Measurements from ENCODE around the gene NAA80. TPM values are rescaled to one million over a fixed set of nuclear protein-coding genes. Genes with fewer than 3 reads are reported as not detected.
A peak's percentile ranks its signal among the peaks of the same experiment; 100 is the strongest.

The NAA80 gene
- total RNA-seq, 1 donor from 2014 or later, result 20.7 TPM

- no peak for DNase-seq (ENCODE audit: low spot score)
- no peak for ATAC-seq
- intact Hi-C loops (cut with DNase I), result no loop called here
These were observed 50.8 kb downstream of the NAA80 start for GRCh38 chr3:50248387-50248786.

GRCh38 chr3:50246517-50246954, 52.7 kb downstream of the NAA80 start:
- no peak for DNase-seq (ENCODE audit: low spot score)
- ATAC-seq, result peak; percentile 49
- intact Hi-C loops (cut with DNase I), result no loop called here

Other genes starting within 250 kb of the NAA80 start
- 231 TPM for gene RBM5, start 210.5 kb downstream of the NAA80 start, total RNA-seq
- gene SEMA3F, start 144.1 kb downstream of the NAA80 start, total RNA-seq, result 29.3 TPM
- gene GNAT1, start 107.8 kb downstream of the NAA80 start, total RNA-seq, result not detected
- gene SLC38A3, start 94.1 kb downstream of the NAA80 start, total RNA-seq, result 2.5 TPM
- 313 TPM for gene GNAI2, start 63.2 kb downstream of the NAA80 start, total RNA-seq
- 390 TPM for gene SEMA3B, start 30.3 kb downstream of the NAA80 start, total RNA-seq
- gene LSMEM2, start 20.3 kb downstream of the NAA80 start, total RNA-seq, result 2.0 TPM
- 51.2 TPM for gene IFRD2, start 7.0 kb downstream of the NAA80 start, total RNA-seq
- 1.5 TPM for gene HYAL3, start within 50 bp of the NAA80 start, total RNA-seq
- 19.4 TPM for gene HYAL1, start 4.2 kb upstream of the NAA80 start, total RNA-seq
- 48.8 TPM for gene HYAL2, start 23.3 kb upstream of the NAA80 start, total RNA-seq
- gene TUSC2, start 28.8 kb upstream of the NAA80 start, total RNA-seq, result 17.7 TPM
- 51.0 TPM for gene RASSF1, start 41.4 kb upstream of the NAA80 start, total RNA-seq
- 1.9 TPM for gene ZMYND10, start 46.3 kb upstream of the NAA80 start, total RNA-seq
- gene NPRL2, start 51.4 kb upstream of the NAA80 start, total RNA-seq, result 20.6 TPM
- gene CYB561D2, start 51.5 kb upstream of the NAA80 start, total RNA-seq, result 10.1 TPM
- gene TMEM115, start 60.1 kb upstream of the NAA80 start, total RNA-seq, result 29.6 TPM
- 1.8 TPM for gene CACNA2D2, start 204.2 kb upstream of the NAA80 start, total RNA-seq